Stimulated activated CD4-positive, alpha-beta T cell treated with anti-CD3 and anti-CD28 coated beads, Interleukin-1b, Interleukin-23, amount 100 ng/mL, for 1 hour (primary cell): ENCODE measurements around the gene TTC28.

Experiments used
- DNase-seq, 2 donors: peaks; one replicate each; pipeline ENCODE4 v3.0.0-alpha.2; 2020; ENCODE audit warnings: low read depth in 2 of 2

Gene TTC28

DNA sequence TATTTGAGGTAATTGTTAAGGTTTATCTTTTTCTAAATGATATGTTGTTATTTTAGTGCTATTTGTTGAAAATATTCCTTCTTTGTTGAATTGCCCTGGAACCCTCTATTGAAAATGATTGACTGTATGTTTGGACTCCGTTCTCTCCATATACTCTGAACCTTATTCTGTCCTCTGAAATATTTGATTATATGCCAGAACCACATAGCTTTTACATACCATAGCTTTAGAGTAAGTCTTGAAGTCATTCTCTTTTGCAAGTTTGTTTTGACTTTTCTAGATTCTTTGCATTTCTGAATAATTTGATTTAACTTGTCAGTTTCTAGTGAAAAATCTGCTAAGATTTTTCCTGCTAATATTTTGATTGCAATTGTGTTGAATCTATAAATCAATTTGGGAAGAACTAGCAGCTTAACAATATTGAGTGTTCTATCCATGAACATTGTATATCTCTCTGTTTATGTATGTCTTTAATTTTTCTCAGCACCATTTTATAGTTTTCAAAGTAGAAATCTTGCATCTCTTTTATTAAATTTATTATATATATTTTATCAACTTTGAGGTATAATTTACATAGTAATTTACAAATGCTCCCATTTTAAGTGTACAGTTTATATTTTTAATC, 708.9 kb downstream of the TTC28 start:
- DNase-seq = no peak

DNA sequence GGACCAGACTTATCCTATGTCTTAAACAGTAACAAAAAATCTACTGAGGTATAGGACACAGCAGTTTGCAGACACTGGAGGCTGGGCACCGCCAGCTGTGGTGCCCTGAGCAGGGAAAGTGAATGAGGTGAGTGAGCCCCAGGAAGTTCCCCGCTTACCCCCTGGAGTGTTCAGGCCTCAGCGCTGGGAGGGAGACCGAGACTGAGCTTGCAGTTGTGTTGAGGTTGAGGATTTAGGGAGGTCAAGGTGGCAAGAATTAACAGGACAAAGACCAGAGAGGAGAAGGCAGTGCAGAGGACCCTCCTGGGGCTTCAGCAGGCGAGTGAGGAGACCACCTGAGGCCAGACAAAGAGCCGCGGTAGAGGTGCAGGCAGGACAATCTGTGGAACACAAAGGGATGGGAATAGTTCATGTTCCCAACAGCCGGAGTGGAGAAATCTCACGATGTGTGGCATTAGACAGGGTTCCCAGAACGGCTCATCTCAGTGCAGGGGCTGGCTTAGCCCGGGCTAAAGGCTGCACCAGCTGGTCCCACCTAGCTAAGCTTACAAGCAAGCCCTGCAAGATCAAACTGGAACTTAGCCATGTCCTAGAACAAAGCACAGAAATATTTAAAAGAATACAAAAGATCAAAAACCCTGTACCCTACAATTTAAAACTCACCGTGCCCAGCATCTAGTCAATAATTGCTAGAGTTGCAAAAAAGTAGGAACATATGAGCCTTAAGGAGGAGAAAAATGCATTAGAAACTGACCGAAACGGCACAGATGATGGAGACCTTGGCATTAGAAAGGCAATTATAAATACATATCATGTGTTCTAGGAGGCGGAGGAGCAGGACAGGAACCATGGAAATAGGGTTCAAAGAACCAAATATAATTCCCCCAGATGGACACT, 713.2 kb downstream of the TTC28 start:
- no peak for DNase-seq

DNA sequence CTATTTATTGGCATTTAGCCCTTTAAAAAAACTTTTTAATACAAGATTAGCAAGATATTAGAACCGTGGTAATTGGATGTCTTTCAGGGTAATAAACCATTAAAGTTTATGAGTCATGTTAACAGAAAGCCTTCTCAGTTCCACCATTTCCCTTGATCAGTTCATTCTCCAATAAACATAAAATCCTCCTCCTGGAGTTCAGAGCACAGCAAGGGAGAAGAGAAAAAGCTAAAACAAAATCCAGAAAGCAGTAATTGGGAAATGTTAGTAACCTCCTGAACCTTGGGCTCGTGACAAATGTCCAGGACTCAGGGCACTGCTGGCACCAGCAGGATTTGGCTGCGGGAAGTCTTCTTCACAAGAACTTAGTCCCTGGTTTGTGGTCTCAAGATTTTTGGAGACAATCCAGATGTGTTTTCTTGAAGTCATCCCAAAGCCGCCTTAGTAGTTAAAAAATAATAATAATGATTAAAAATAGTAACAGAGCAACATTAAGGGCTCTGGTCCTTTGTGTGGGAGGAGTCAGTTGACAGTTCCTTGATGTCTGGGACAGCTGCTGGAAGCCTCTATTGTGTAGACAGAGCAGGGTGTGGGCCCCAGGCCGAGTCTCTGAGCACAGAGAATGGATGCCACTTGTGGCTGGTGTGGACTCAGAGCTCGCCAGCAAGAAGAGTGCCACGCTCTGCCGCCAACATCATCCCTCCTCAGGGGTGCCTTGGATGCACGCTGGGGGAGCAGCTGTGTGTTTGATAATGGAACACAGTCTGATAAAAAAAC, 717.2 kb downstream of the TTC28 start:
- DNase-seq = no peak

DNA sequence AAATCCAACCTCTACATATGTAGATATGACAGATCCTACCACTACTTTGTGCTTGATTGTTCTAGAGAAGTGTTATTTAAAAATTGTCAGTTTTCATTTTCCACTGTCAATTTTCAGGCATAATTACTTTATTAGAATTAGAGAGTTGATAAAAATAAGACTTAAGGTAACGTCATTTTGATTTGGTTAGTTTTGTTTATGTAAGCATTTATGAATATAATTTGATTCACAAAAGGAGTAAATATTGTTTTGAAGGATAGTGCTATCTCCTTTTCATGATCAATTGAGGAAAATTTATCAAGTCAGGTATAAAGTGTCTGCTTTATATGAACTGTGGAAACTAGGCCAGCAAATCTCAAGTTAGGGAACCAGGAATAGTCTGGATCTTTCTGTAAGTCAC, 718.0 kb downstream of the TTC28 start:
- DNase-seq = no peak

DNA sequence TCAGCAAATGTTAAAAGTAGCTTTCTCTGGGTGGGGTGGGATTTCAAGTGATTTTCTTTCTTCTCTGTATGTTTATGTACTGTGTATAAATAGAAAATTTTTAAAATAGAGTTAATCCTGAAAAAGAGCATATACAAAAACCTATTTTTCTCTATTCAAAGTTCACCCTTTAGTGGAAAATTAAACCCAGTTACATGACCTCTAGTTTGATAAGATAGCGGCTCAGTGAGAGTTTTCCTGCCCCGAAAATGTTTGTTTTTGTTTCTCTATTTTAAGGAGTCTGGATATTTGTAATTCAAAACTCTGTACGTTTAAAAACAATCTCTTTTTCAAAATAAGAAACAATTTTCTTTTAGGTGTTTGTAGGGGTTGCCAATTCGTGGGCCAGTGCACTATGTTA, 718.5 kb downstream of the TTC28 start:
- DNase-seq = no peak

DNA sequence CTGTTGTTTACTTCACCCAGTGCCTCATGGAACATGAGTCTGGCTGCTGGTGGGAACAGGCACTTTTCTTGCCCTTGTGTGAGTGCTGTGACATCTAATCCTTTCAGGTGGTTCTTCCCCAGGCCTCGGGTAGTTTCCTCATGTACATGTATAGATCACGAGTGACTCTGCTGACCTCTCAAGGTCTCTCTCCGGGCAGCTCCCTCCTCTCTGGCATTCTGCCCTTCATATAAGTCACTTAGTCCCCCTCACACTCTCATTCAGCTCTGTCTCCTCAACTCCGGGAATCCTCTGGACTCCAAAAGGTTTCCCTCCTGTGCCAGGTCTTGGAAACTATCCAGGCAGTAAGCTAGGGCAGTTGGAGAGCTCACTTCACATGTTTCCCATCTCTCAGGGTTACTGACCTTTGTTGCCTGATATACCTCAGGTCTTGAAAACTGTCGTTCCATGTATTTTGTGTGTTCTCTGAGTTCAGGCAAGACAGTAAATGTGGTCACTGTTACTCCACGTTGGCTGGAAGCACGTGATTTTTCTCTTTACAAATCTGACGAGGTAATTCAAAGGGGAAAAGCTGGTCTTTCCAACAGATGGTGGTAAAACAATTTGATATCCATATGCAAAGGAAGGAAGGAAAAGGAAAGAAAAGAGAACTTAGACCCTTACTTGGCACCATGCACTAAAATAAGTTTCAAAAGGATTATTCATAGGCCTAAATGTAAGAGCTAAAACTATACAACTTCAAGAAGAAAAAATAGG, 720.1 kb downstream of the TTC28 start:
- DNase-seq = no peak

DNA sequence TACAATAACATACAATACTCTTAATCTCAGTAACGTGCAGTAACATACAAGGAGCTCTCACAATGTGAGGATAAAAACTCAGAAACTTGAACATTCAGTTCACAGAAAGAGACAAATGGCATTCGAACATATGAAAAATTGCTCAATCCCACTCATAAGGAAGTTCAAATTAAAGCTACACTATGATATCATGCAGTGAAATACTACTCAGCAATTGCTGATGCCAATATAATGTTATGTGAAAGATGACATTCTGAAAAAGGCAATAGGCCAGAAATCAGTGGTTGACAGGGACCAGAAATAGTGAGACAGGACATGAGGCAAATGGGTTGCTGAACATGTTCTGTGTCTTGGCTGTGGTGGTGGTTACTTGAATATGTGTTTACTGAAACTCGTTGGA, 726.9 kb downstream of the TTC28 start:
- no peak for DNase-seq

DNA sequence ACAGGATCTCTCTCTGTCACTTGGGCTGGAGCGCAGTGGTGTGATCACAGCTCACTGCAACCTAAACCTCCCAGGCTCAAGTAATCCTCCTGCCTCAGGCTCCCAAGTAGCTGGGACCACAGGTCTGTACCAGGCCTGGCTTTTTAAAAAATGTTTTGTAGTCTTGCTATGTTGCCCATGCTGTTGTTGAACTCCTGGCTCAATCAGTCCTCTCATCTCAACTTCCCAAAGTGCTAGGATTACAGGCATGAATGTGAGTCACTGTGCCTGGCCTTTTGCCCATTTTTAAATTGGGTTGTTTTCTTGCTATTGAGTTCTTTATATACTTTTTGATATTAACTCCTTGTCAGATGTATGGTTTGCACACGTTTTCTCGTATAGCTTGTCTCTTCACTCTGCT, 727.5 kb downstream of the TTC28 start:
- DNase-seq = no peak

DNA sequence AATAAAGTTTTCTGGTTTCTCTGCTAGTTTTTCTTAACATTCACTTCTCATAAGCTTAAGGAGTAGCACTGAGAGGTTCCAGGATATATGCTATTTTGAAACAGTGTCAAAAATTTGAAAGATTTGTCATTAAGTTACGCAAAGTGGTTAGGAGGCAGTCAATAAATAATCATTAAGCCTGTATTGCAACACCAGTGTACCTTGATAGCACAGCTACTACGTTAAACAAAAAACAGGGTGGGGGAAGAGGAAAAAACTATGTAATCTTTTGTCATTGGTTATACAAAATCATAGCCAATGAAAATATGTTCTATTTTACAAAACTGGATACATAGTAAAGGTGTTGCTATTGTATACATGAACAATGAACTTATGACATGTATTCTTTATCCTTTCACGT, 730.2 kb downstream of the TTC28 start:
- DNase-seq = no peak

DNA sequence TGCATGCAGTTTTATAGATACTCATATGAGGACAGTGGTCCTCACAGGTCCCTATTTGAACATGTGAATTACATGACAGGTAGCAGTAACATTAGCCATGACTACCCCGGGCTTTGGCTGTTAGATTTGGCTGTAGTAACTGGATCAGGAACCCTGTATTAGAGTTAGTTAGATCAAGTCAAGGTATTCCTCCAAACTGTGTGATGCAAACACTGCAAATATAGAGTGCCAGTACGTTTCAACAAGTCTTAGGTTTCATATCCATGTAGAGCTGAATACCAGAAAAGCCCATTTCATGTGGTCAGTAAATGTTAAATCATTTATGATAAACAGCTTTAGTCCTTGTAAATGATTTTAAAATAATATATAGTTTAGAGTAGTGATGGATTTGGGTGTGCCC, 731.1 kb downstream of the TTC28 start:
- DNase-seq = no peak

DNA sequence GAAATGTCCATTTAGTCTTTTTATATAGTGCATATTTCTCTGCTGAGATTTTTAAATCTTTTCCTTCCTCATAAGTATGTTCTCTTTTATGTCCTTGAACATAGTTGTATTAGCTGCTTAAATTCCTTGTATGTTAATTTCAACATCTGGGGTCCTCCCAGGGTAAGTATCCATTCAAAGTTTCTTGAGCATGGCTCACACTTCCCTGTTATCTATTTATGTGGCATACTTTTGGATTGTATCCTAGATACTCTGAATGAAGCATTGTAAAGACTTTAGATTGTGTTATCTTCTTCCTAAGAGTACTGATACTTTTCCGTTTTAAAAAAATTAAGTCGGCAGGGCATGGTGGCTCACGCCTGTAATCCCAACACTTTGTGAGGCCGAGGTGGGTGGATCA, 732.2 kb downstream of the TTC28 start:
- no peak for DNase-seq

DNA sequence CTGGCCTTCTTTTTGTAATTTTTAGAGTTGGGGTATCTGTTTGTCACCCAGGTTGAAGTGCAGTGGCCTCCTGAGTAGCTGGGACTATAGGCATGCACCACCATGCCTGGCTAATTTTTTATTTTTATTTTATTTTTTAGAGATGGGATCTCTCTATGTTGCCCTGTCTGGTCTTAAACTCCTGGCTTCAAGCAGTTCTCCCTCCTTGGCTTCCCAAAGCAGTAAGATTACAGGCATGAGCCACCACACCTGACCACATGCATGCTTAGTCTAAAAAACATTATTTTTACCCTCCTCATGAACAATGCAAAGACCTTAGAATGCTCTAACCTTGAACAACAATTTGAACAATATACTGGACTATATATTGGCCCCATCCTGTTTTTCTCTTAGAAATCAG, 738.5 kb downstream of the TTC28 start:
- DNase-seq = no peak

DNA sequence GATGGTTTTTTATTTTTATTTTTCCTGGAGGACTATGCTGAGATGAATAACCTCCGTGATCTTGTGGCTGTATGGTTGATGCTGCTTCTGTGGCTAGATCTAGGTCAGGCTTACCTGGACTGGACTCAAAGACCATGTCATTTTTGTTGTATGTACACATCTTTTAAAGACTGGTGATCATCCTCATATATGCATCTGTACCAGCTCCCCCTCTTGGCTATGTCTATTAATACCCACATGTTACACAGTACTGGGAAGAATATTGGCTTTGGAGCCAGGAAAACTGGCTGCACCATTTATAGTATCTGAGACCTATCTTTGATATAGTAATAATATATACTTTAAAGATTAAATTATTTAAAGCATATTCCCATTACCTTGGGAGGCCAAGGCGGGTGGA, 742.2 kb downstream of the TTC28 start:
- no peak for DNase-seq

DNA sequence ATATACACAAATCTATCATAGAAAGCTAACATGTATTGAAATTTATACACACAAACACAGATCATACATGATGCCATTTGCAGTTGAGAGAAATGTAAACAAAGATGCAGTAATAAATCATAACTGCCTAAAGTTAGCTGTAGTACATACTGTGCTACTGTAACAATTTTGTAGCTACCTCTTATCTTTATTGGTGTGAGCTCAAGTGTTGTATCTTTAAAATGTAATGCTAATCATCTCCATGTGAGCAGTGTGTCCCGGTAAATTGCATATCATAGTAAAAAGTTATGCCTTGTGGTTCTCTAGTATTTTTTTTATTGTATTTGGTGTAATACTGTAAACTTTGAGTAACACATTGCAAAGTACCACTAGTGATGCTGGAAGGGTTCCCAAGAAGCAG, 743.7 kb downstream of the TTC28 start:
- no peak for DNase-seq

DNA sequence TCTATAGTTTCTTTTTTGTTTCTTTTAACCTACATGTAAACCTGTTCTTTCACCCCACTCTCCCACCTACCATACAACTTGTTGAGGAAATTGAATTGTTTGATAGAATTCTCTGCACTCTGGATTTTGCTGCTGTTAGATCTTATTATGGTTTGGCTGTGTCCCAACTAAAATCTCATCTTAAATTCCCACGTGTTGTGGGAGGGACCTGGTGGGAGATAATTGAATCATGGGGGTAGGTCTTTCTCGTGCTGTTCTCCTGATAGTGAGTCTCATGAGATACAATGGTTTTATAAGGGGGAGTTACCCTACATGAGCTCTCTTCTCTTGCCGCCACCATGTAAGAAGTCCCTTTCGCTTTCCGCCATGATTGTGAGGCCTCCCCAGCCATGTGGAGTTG, 745.6 kb downstream of the TTC28 start:
- DNase-seq = no peak

DNA sequence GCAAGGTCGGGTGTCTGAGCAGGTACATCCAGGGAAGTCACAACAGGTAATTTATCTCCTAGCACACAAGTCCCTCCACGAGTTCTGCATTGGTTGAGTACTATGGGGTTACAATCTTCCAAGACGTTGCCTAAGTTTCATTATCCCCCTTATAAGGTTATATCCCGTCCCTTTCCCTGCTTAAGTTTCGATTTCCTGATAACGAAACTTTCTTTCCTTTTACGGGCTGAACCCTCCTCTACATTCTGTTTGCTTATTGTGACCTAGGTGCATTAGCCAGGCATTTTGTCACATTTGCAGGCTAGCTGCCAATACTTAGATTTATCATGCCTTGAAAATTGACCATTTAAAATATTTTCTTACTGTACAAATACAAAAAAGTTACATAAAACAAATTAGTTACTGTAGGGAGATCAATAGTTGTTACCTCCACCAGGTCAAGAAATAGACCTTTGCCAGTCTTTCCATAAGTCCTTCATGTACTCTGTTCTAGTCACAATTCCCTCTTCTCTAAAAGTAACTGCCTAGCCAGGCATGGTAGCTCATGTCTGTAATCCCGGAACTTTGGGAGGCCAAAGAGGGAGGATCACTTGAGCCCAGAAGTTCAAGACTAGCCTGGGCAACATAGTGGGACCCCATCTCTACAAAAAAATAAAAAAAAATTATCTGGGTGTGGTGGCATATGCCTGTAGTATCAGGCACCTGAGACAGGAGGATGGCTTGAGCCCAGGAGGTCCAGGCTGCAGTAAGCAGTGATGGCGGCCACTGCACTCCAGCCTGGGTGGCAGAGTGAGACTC, 746.3 kb downstream of the TTC28 start:
- no peak for DNase-seq

DNA sequence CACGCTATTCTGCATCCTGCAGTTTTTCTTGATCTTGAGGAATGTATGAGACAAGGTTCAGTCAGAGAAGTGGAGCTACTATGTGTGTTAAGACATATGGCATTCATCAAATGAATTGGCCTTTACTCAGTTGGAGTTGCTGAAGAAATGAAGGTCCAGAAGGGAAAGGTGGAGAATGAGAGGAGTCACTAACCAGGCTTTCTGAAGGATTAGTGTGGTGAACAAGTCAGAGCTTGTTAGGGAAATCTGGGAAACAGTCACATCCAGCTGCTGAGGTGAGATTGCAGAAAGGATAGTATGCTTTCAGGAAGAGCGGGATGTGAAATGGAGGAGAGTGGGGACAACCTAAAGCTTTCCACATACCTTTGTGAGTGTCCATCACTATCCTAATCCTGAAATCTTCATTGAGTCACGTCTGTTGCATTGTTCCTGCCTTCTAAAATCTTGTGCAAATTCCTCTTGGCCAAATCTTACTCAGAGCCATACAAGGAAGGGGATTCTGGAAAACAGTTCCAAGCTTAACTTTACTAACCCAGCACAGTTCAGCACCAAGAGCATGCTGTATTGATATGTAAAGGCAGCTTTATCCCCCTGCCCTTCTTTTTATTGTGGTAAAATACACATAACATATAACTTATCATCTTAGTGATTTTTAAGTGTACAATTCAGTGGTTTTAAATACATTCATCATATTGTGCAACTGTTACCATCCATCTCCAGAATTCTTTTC, 749.1 kb downstream of the TTC28 start:
- no peak for DNase-seq
